Suprapubic skin (tissue), 4 donors: ENCODE measurements around the gene SLC12A3.

Experiments
- CTCF ChIP-seq, 2 donors: fragments of 200-600 bp in 1 of 2; fragments of 450-650 bp in 1 of 2; sonication (generic) in 1 of 2; IDR thresholded peaks; one replicate each; pipeline ENCODE4 v1.5.1; 2016 to 2019; ENCODE audit warnings: antibody characterized with exemption in 2 of 2, mild to moderate bottlenecking in 1 of 2, moderate library complexity in 1 of 2
- POLR2A ChIP-seq, 2 donors: fragments of 450-650 bp; IDR thresholded peaks; one replicate each; pipeline ENCODE4 v1.6.1; 2017; ENCODE audit warnings: antibody characterized with exemption in 2 of 2, mild to moderate bottlenecking in 2 of 2, moderate library complexity in 2 of 2
- POLR2AphosphoS5 ChIP-seq, 3 donors: sonication (generic); formaldehyde crosslinking; IDR thresholded peaks; one replicate each; pipeline ENCODE4 v1.6.1; 2017; ENCODE audit warnings: antibody characterized with exemption in 3 of 3

GRCh38 chr16:56961851-56962281, 96.9 kb downstream of the SLC12A3 start, which contains the start of gene CETP:
- TF ChIP-seq CTCF (IDR thresholded peaks at IDR 0.05) (no peak), POLR2A (IDR thresholded peaks at IDR 0.05) (no peak), POLR2AphosphoS5 (IDR thresholded peaks at IDR 0.05) (no peak)
